ENCODE results near the gene EHBP1L1.

Gene EHBP1L1

GRCh38 chr11:65639623-65640482 is 64.0 kb downstream of the EHBP1L1 start:
- FAIRE-seq: no peak

GRCh38 chr11:65640483-65641296 is 64.8 kb downstream of the EHBP1L1 start:
- FAIRE-seq: no peak

GRCh38 chr11:65641297-65642013 is 65.6 kb downstream of the EHBP1L1 start:
- FAIRE-seq: no peak
